ENCODE data around the gene UBE2Z.

DNA sequence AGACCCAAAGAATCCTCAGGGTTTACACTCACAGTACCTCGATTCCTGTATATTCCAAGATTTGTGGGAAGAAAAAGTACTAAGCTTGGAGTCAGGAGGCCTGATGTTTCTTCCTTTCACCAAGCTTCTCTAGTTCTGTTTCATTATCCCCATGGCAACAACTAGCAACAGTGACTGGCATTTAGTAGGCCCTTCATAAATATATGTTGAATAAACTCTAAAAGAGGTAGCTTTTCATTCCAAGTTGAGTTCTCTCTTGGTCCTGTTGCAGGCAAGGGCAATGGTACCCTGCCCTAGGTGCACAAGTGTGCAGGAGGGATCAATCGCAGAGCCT is 527 bp upstream of the UBE2Z start:
- TF ChIP-seq POLR2A (IDR thresholded peaks at IDR 0.05; ENCODE audit: low read depth, low read length) (no peak), MXI1 (IDR thresholded peaks at IDR 0.05; ENCODE audit: borderline replicate concordance, low read depth, low read length) (no peak), BHLHE40 (IDR thresholded peaks at IDR 0.05; ENCODE audit: low read depth, low read length) (no peak), SMC3 (IDR thresholded peaks at IDR 0.05; ENCODE audit: low read depth, low read length) (no peak), RAD21 (IDR thresholded peaks at IDR 0.05; ENCODE audit: low read length) (no peak), RCOR1 (IDR thresholded peaks at IDR 0.05; ENCODE audit: insufficient replicate concordance, low read length) (no peak), RFX5 (IDR thresholded peaks at IDR 0.05; ENCODE audit: low read depth, low read length) (no peak), FOS (IDR thresholded peaks at IDR 0.05; ENCODE audit: low read depth, low read length) (no peak), CHD1 (IDR thresholded peaks at IDR 0.05; ENCODE audit: low read depth, low read length) (no peak), MAFK (IDR thresholded peaks at IDR 0.05; ENCODE audit: low read depth, low read length) (peak; percentile 38; the same call in 1 of the 2 replicates), CEBPB (IDR thresholded peaks at IDR 0.05; ENCODE audit: low read depth, low read length) (no peak), MAZ (IDR thresholded peaks at IDR 0.05; ENCODE audit: borderline replicate concordance, low read depth, low read length) (no peak)
- TF ChIP-seq, protein P1, sequence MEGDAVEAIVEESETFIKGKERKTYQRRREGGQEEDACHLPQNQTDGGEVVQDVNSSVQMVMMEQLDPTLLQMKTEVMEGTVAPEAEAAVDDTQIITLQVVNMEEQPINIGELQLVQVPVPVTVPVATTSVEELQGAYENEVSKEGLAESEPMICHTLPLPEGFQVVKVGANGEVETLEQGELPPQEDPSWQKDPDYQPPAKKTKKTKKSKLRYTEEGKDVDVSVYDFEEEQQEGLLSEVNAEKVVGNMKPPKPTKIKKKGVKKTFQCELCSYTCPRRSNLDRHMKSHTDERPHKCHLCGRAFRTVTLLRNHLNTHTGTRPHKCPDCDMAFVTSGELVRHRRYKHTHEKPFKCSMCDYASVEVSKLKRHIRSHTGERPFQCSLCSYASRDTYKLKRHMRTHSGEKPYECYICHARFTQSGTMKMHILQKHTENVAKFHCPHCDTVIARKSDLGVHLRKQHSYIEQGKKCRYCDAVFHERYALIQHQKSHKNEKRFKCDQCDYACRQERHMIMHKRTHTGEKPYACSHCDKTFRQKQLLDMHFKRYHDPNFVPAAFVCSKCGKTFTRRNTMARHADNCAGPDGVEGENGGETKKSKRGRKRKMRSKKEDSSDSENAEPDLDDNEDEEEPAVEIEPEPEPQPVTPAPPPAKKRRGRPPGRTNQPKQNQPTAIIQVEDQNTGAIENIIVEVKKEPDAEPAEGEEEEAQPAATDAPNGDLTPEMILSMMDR (conservative IDR thresholded peaks at IDR 0.05; ENCODE audit: low read depth, low read length) = no peak
- TF ChIP-seq, protein P2, sequence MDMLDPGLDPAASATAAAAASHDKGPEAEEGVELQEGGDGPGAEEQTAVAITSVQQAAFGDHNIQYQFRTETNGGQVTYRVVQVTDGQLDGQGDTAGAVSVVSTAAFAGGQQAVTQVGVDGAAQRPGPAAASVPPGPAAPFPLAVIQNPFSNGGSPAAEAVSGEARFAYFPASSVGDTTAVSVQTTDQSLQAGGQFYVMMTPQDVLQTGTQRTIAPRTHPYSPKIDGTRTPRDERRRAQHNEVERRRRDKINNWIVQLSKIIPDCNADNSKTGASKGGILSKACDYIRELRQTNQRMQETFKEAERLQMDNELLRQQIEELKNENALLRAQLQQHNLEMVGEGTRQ (IDR thresholded peaks at IDR 0.05; ENCODE audit: low read depth, low read length) = no peak

Measured in IMR-90 (cell line).